Erythroblast (primary cell): Measurements from ENCODE around the gene FBXL13.

ENCODE experiments used
- GATA1 ChIP-seq: IDR thresholded peaks from 2 replicates; pipeline ENCODE4 v1.6.1; 2011; ENCODE audit warnings: low read depth, mild to moderate bottlenecking, control low read depth, low read length, moderate library complexity
- POLR2A ChIP-seq: IDR thresholded peaks from 2 replicates; pipeline ENCODE4 v1.6.1; 2011; ENCODE audit warnings: mild to moderate bottlenecking, low read length

DNA sequence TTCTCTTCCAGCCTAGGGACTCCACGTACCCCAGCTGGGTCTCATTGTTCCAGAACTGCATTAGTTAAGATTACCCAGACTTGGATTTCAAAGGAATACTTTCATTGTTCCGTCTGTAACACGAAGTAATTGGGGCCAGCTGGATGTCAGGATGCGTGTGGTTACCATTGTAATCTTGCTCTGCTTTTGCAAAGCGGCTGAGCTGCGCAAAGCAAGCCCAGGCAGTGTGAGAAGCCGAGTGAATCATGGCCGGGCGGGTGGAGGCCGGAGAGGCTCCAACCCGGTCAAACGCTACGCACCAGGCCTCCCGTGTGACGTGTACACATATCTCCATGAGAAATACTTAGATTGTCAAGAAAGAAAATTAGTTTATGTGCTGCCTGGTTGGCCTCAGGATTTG is 140.8 kb downstream of the FBXL13 start:
- TF ChIP-seq POLR2A (no peak), GATA1 (no peak)
